PC-9 (cell line): ENCODE measurements around the gene SRBD1.

Source experiments
- EZH2 ChIP-seq: fragments of 200-600 bp; sonication (generic); IDR thresholded peaks from 2 replicates; pipeline ENCODE4 v1.8.0; 2017; ENCODE audit warnings: antibody characterized with exemption, low read depth
- TF ChIP-seq, protein P1 (sequence below): fragments of 200-600 bp; sonication (generic); conservative IDR thresholded peaks from 2 replicates; pipeline ENCODE4 v1.6.1; 2017; ENCODE audit warnings: mixed run types, antibody characterized with exemption, mild to moderate bottlenecking, moderate library complexity

DNA sequence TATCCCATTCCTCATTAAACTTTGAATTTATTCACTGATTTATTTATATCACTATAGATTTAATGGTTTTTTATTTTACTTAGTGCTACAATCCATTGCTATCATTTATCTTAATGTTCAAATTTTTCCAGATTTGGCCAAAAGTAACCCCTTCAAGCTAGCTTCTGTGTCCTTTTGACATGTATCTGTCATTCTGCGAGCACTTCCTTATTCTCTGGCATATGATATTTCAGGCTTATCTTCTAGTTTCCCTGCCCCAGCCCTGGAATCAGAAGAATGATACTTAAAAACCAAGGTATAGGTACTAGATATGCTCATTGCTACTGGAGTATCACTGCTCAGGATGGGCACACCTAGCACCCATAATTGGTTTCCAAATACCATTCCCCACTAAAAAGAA is 28.5 kb downstream of the SRBD1 start:
- TF ChIP-seq, protein P1, sequence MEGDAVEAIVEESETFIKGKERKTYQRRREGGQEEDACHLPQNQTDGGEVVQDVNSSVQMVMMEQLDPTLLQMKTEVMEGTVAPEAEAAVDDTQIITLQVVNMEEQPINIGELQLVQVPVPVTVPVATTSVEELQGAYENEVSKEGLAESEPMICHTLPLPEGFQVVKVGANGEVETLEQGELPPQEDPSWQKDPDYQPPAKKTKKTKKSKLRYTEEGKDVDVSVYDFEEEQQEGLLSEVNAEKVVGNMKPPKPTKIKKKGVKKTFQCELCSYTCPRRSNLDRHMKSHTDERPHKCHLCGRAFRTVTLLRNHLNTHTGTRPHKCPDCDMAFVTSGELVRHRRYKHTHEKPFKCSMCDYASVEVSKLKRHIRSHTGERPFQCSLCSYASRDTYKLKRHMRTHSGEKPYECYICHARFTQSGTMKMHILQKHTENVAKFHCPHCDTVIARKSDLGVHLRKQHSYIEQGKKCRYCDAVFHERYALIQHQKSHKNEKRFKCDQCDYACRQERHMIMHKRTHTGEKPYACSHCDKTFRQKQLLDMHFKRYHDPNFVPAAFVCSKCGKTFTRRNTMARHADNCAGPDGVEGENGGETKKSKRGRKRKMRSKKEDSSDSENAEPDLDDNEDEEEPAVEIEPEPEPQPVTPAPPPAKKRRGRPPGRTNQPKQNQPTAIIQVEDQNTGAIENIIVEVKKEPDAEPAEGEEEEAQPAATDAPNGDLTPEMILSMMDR = no peak
- TF ChIP-seq EZH2 = no peak
